GM23248 (cell line): ENCODE measurements around the gene ATP6V1G3. TPM values are rescaled to one million over a fixed set of nuclear protein-coding genes. Genes with fewer than 3 reads are reported as not detected.

Experiments used
- DNase-seq: peaks from one replicate; pipeline ENCODE4 v3.0.0-alpha.2; 2015
- H2AFZ ChIP-seq: fragments of 200-600 bp; sonication (generic); 2 replicates; pipeline ENCODE4 v1.6.1; 2016; ENCODE audit warnings: antibody characterized with exemption
- H3F3A ChIP-seq: fragments of 200-600 bp; sonication (generic); 2 replicates; pipeline ENCODE4 v1.6.1; 2016; ENCODE audit warnings: mild to moderate bottlenecking, antibody characterized with exemption, mixed run types; ENCODE audit not compliant: insufficient read depth
- H3K27ac ChIP-seq: fragments of 200-600 bp; sonication (generic); 2 replicates; pipeline ENCODE4 v1.5.1; 2016; ENCODE audit warnings: mild to moderate bottlenecking
- H3K27me3 ChIP-seq: fragments of 200-600 bp; sonication (generic); replicated peaks from 2 replicates; pipeline ENCODE4 v1.6.1; 2016; ENCODE audit warnings: mild to moderate bottlenecking; ENCODE audit not compliant: insufficient read depth
- H3K36me3 ChIP-seq: fragments of 200-600 bp; sonication (generic); 2 replicates; pipeline ENCODE4 v1.6.1; 2016; ENCODE audit warnings: low read depth, mild to moderate bottlenecking
- H3K4me1 ChIP-seq: fragments of 200-600 bp; sonication (generic); 2 replicates; pipeline ENCODE4 v1.6.1; 2016; ENCODE audit warnings: mild to moderate bottlenecking; ENCODE audit not compliant: insufficient read depth
- H3K4me2 ChIP-seq: fragments of 200-600 bp; sonication (generic); one replicate; pipeline ENCODE4 v1.6.1; 2016; ENCODE audit warnings: mild to moderate bottlenecking; ENCODE audit not compliant: unreplicated experiment
- H3K4me3 ChIP-seq: fragments of 200-600 bp; sonication (generic); 2 replicates; pipeline ENCODE4 v1.5.1; 2016; ENCODE audit warnings: mild to moderate bottlenecking
- H3K79me2 ChIP-seq: fragments of 200-600 bp; sonication (generic); 2 replicates; pipeline ENCODE4 v1.6.1; 2016; ENCODE audit warnings: mild to moderate bottlenecking; ENCODE audit not compliant: insufficient read depth
- H3K9ac ChIP-seq: fragments of 200-600 bp; sonication (generic); 2 replicates; pipeline ENCODE4 v1.6.1; 2016; ENCODE audit warnings: mild to moderate bottlenecking
- H3K9me2 ChIP-seq: fragments of 200-600 bp; sonication (generic); 2 replicates; pipeline ENCODE4 v1.6.1; 2016; ENCODE audit warnings: mixed run types, mild to moderate bottlenecking, moderate library complexity; ENCODE audit not compliant: insufficient read depth
- H3K9me3 ChIP-seq: fragments of 200-600 bp; sonication (generic); one replicate; pipeline ENCODE4 v1.6.1; 2017; ENCODE audit warnings: low read depth
- H4K20me1 ChIP-seq: fragments of 200-600 bp; sonication (generic); 2 replicates; pipeline ENCODE4 v1.6.0; 2016; ENCODE audit not compliant: insufficient read depth
- EZH2 ChIP-seq: fragments of 200-600 bp; sonication (generic); IDR thresholded peaks from 2 replicates; pipeline ENCODE4 v1.6.1; 2018; ENCODE audit warnings: antibody characterized with exemption, mild to moderate bottlenecking; ENCODE audit not compliant: insufficient read depth, poor library complexity, severe bottlenecking
- EZH2phosphoT487 ChIP-seq: fragments of 200-600 bp; sonication (generic); IDR thresholded peaks from 2 replicates; pipeline ENCODE4 v1.6.1; 2018; ENCODE audit warnings: antibody characterized with exemption, moderate library complexity, mild to moderate bottlenecking, low read depth; ENCODE audit not compliant: insufficient read depth
- WGBS, 2 experiments: methylation state at CpG; one replicate each; pipeline ENCODE4 v1.1.6; 2015 to 2017; ENCODE audit warnings: low lambda C conversion rate in 2 of 2, low coverage in 1 of 2; ENCODE audit errors: missing lambda C conversion rate in 2 of 2; 5-methylcytosine and 5-hydroxymethylcytosine counted together
- in situ Hi-C: fragments of 300-500 bp; cut with MboI; formaldehyde crosslinking; loops from 2 replicates; pipeline ENCODE4 v1.15.0; 2020
- polyA plus RNA-seq: library from polyadenylated mRNA; unstranded; fragments of >200 nt; fragmentation: Nextera tagmentation; extraction: Ambion mirVana; gene quantifications from 2 replicates; pipeline ENCODE4 v1.2.1, GENCODE V29; 2016
- total RNA-seq: library from RNA; depleted of rRNA; stranded (reverse); fragments of >200 nt; shearing (Covaris generic); gene quantifications from 2 replicates; pipeline ENCODE4 v1.2.3, GENCODE V29; 2014

ATP6V1G3 gene
- total and polyA plus RNA-seq, 2 experiments from 2014 or later, result 1.3 TPM; not detected in 1

GRCh38 chr1:198556971-198557370 lies 16.5 kb upstream of the ATP6V1G3 start:
- Histone ChIP-seq H3K9me3 (no peaks in the 10 kb centered on the region), H2AFZ (peak overlapping the region; percentile 66), H3K4me1 (peaks cover 18% of the 10 kb centered on the region), H3K36me3 (no peaks in the 10 kb centered on the region), H3K27ac (no peak overlapping the region), H3K27me3 (no peaks in the 10 kb centered on the region), H3K4me3 (no peak overlapping the region), H4K20me1 (no peaks in the 10 kb centered on the region), H3K9ac (no peak overlapping the region), H3K79me2 (no peaks in the 10 kb centered on the region), H3K9me2 (no peaks in the 10 kb centered on the region), H3K4me2 (peak overlapping the region; percentile 35), H3F3A (no peaks in the 10 kb centered on the region; the same call in 1 of the 2 replicates)
- TF ChIP-seq EZH2 (no peak), EZH2phosphoT487 (no peak)
- DNase-seq, result peak; percentile 2
- in situ Hi-C loops, result no loop called here
- 20 to 26% methylated on average over 4 of the region's 4 CpGs for WGBS, 2 experiments

- Histone ChIP-seq H3K27me3 (no peaks in the 10 kb centered on the region), H2AFZ (0 out of 2 replicates have a peak overlapping the region, but pooled peaks have one; percentile 7), H3K27ac (no peak overlapping the region), H3K9me2 (no peaks in the 10 kb centered on the region), H3K79me2 (no peaks in the 10 kb centered on the region), H3K9ac (no peak overlapping the region), H3F3A (no peaks in the 10 kb centered on the region; the same call in 1 of the 2 replicates), H3K36me3 (no peaks in the 10 kb centered on the region), H3K4me1 (peaks cover 11% of the 10 kb centered on the region; the same call in 1 of the 2 replicates), H4K20me1 (no peaks in the 10 kb centered on the region), H3K4me2 (no peak overlapping the region), H3K4me3 (no peak overlapping the region), H3K9me3 (no peaks in the 10 kb centered on the region)
- in situ Hi-C loops, result no loop called here
- no peak for DNase-seq
- no peak for TF ChIP-seq EZH2
- TF ChIP-seq EZH2phosphoT487, result no peak
- 84 to 87% methylated on average over 2 of the region's 2 CpGs for WGBS, 2 experiments
Measured at GRCh38 chr1:198552668-198553416, 12.4 kb upstream of the ATP6V1G3 start.

DNA sequence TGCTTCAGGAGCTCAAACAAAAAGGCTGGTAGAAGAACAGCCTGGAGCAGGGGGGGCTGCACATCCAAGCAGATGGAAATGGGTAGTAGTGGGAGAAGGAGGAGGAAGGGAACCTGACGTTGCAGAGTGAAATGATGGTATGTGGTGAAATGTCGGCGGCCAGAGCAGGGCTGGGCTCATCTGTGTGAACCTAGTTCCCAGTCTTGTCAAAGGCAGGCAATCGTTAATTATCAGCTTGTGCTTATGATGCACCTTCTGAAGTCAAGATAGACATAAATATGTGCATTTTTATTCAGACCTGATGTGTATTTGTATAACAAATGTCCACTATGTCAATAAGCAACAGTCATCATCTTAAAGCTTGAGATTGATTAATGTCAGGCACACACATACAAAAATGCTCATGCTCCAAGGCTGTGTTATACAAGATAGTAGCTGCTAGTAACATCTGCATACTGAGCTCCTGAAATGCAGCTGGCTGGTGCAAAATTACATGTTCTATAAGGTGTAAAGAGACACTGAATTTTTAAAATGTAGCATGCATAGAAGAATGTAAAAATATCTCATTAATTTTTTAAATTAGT lies 10.6 kb upstream of the ATP6V1G3 start:
- 25 to 41% methylated on average over 4 of the region's 4 CpGs for WGBS, 2 experiments
- TF ChIP-seq EZH2 (no peak), EZH2phosphoT487 (no peak)

DNA sequence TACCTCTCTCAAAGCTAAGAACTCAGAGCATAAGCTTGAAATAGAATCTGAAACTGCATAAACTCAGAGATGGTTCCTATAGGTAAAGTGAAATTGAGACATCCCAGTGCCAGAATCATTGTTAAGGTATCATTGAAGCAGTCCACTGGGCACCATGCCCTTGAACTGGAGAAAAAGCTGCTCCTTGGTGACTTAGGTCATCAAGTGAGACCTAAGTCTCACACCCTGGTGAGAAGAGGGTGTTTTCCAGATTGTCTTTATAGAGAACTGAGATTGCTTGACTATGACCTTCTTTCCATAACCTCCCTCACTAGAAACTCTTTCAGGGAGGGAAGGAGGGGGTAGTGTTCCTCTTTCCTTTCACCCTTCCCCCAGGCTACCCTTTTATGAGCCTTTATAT lies 9.4 kb upstream of the ATP6V1G3 start:
- Histone ChIP-seq H3K9me2 (no peaks in the 10 kb centered on the region), H2AFZ (0 out of 2 replicates have a peak overlapping the region, but pooled peaks have one; percentile 6), H3K36me3 (no peaks in the 10 kb centered on the region), H3K79me2 (no peaks in the 10 kb centered on the region), H3K4me2 (no peak overlapping the region), H3K27ac (no peak overlapping the region), H3K4me3 (no peak overlapping the region), H3K9ac (no peak overlapping the region), H3K27me3 (no peaks in the 10 kb centered on the region), H3K4me1 (no peaks in the 10 kb centered on the region), H4K20me1 (no peaks in the 10 kb centered on the region), H3K9me3 (no peaks in the 10 kb centered on the region), H3F3A (no peaks in the 10 kb centered on the region)
- TF ChIP-seq EZH2, result no peak
- TF ChIP-seq EZH2phosphoT487, result no peak
- in situ Hi-C loops, result no loop called here
- DNase-seq, result no peak

More for the DNA sequence above, 10.6 kb upstream of the ATP6V1G3 start:
- H3K9me3 ChIP-seq, result no peaks in the 10 kb centered on the region
- no peak for DNase-seq
- H3K4me3 ChIP-seq, result no peak overlapping the region
- no peaks in the 10 kb centered on the region for H4K20me1 ChIP-seq
- H2AFZ ChIP-seq, result no peak overlapping the region
- no peaks in the 10 kb centered on the region for H3K36me3 ChIP-seq
- no peak overlapping the region for H3K9ac ChIP-seq
- no peaks in the 10 kb centered on the region for H3K79me2 ChIP-seq
- no peaks in the 10 kb centered on the region for H3F3A ChIP-seq
- no peak overlapping the region for H3K4me2 ChIP-seq
- in situ Hi-C loops, result no loop called here
- H3K27ac ChIP-seq, result no peak overlapping the region
- no peaks in the 10 kb centered on the region for H3K27me3 ChIP-seq
- no peaks in the 10 kb centered on the region for H3K4me1 ChIP-seq
- H3K9me2 ChIP-seq, result no peaks in the 10 kb centered on the region
